ENCODE results near the gene HOXA7. TPM values are rescaled to one million over a fixed set of nuclear protein-coding genes. Genes with fewer than 3 reads are reported as not detected.

The HOXA7 gene
- total RNA-seq, 1 donor from 2014 or later = not detected

DNA sequence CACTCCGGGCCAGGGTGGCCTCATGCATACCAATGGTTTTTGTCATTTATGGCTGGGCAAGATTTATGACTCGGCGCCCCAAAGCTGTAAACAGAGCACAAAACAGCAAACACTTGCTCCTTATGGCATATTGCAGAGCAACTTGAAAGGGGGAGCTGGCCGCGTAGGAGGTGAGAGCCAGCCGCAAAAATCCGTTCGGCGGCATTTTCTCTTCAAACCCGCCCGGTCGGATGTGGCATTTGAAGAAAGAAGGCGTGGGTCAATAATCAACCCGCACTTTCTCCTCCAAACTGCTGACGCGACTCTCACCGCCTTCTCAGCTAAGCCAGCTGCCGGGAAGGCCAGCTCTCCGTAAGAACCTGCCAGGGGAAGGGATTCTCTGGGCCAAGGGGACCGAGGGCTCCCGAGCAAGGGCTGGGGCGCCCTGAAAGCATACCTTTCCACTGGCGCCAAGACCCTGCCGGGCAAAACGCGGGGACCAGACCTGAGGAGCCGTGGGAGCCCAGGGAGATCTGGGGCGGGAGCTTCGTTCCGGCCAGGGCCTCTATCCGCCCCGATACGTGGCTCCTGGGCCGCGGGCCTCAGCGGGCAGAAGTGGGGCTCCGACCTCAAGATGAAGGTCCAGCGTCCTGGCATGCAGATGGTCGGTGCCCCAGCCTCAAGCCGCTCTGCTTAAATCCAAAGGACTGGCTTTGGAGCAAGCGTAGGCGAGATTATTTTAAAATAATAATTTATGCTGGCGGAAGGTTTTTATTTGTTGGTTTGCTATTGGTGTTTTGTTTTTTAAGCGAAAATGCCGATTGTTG, 41.1 kb downstream of the HOXA7 start:
- no peak overlapping the region for H3K4me3 Mint-ChIP-seq (ENCODE audit: unreplicated experiment)
- H3K27me3 Mint-ChIP-seq (ENCODE audit: unreplicated experiment) = peaks cover 51% of the 10 kb centered on the region
- no peak for DNase-seq
- TF ChIP-seq, protein P1, sequence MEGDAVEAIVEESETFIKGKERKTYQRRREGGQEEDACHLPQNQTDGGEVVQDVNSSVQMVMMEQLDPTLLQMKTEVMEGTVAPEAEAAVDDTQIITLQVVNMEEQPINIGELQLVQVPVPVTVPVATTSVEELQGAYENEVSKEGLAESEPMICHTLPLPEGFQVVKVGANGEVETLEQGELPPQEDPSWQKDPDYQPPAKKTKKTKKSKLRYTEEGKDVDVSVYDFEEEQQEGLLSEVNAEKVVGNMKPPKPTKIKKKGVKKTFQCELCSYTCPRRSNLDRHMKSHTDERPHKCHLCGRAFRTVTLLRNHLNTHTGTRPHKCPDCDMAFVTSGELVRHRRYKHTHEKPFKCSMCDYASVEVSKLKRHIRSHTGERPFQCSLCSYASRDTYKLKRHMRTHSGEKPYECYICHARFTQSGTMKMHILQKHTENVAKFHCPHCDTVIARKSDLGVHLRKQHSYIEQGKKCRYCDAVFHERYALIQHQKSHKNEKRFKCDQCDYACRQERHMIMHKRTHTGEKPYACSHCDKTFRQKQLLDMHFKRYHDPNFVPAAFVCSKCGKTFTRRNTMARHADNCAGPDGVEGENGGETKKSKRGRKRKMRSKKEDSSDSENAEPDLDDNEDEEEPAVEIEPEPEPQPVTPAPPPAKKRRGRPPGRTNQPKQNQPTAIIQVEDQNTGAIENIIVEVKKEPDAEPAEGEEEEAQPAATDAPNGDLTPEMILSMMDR (IDR thresholded peaks at IDR 0.05; ENCODE audit: partially characterized antibody, unreplicated experiment) = no peak
- H3K27ac Mint-ChIP-seq (ENCODE audit: unreplicated experiment) = no peak overlapping the region
- H3K36me3 Mint-ChIP-seq (ENCODE audit: unreplicated experiment) = no peaks in the 10 kb centered on the region
- H3K4me1 Mint-ChIP-seq (ENCODE audit: low read depth, unreplicated experiment) = peaks cover 3% of the 10 kb centered on the region
- peaks cover 9% of the 10 kb centered on the region for H3K9me3 Mint-ChIP-seq (ENCODE audit: unreplicated experiment)

DNA sequence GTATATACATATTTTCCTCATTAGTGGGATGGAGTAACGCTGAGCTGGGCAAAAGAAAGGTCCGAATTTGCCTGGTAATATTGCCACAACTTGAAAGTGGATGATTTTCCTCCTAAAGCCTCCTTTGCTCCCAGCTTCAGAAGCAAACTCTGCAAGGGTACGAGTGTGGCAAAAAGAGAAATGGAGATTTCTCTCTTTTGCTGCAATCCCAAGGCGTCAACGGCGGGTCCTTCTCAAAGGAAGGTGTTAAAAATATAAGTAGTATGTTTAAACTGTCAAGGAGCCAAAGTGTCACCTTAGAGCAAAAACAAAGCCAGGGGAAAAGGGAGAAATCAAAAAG, 41.6 kb downstream of the HOXA7 start:
- Mint-ChIP-seq H3K4me3 (ENCODE audit: unreplicated experiment) (no peak overlapping the region), H3K4me1 (ENCODE audit: low read depth, unreplicated experiment) (peaks cover 3% of the 10 kb centered on the region), H3K9me3 (ENCODE audit: unreplicated experiment) (peaks cover 9% of the 10 kb centered on the region), H3K36me3 (ENCODE audit: unreplicated experiment) (no peaks in the 10 kb centered on the region), H3K27me3 (ENCODE audit: unreplicated experiment) (peaks cover 53% of the 10 kb centered on the region), H3K27ac (ENCODE audit: unreplicated experiment) (no peak overlapping the region)
- DNase-seq = no peak
- TF ChIP-seq, protein P1 (IDR thresholded peaks at IDR 0.05; ENCODE audit: partially characterized antibody, unreplicated experiment) = no peak

DNA sequence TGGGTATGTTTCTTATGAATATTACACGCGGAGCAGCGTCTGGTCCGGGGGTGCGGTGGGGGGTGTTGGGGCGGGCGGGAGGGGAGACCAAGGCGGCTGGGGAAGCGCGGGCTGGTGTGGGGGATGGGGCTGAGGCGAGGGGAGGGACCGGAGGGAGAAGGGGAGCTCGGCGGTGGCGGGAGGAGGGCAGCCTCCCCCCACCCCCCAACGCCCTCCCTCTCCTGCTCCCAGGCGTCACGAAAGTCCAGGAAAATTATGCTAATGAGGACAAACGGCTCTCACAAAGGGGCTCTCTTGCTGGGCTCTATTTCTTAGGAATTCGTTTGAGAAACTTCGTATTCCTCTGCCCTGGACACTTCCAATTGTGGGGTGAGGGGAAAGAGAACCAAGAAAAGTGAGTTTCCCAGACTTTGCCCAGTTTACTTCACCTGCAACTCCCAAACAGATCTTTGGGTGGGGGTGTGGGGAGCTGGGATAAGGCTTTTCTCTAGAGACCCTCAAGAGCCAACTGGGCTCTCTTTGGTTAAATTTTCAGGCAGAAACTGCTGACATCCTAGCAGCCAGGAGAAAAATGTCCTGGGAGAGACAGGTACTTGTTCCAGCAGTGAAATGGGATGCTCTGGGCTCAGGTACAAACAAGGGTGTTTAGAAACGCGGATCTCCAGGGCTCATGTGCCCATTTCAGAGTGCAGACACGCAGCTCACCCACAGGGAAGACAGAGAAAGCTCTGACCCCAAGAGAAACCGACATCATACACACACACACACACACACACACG, 42.3 kb downstream of the HOXA7 start:
- H3K4me3 Mint-ChIP-seq (ENCODE audit: unreplicated experiment) = peak overlapping the region; percentile 20
- TF ChIP-seq, protein P1 (IDR thresholded peaks at IDR 0.05; ENCODE audit: partially characterized antibody, unreplicated experiment) = no peak
- peaks cover 3% of the 10 kb centered on the region for H3K4me1 Mint-ChIP-seq (ENCODE audit: low read depth, unreplicated experiment)
- H3K9me3 Mint-ChIP-seq (ENCODE audit: unreplicated experiment) = peaks cover 9% of the 10 kb centered on the region
- H3K27me3 Mint-ChIP-seq (ENCODE audit: unreplicated experiment) = peaks cover 55% of the 10 kb centered on the region
- DNase-seq = no peak
- no peak overlapping the region for H3K27ac Mint-ChIP-seq (ENCODE audit: unreplicated experiment)
- H3K36me3 Mint-ChIP-seq (ENCODE audit: unreplicated experiment) = no peaks in the 10 kb centered on the region

GRCh38 chr7:27112955-27113949, 43.2 kb downstream of the HOXA7 start:
- no peak overlapping the region for H3K27ac Mint-ChIP-seq (ENCODE audit: unreplicated experiment)
- TF ChIP-seq, protein P1 (IDR thresholded peaks at IDR 0.05; ENCODE audit: partially characterized antibody, unreplicated experiment) = no peak
- peaks cover 9% of the 10 kb centered on the region for H3K9me3 Mint-ChIP-seq (ENCODE audit: unreplicated experiment)
- H3K36me3 Mint-ChIP-seq (ENCODE audit: unreplicated experiment) = no peaks in the 10 kb centered on the region
- peaks cover 4% of the 10 kb centered on the region for H3K4me1 Mint-ChIP-seq (ENCODE audit: low read depth, unreplicated experiment)
- peaks cover 53% of the 10 kb centered on the region for H3K27me3 Mint-ChIP-seq (ENCODE audit: unreplicated experiment)
- peak; percentile 44 for DNase-seq
- H3K4me3 Mint-ChIP-seq (ENCODE audit: unreplicated experiment) = no peak overlapping the region

All from glutamatergic neuron (in vitro differentiated cells).